Smooth muscle cell (in vitro differentiated cells): ENCODE results near the gene SERPINA12. TPM values are rescaled to one million over a fixed set of nuclear protein-coding genes. Genes with fewer than 3 reads are reported as not detected.

Experiments
- DNase-seq: peaks from one replicate; lab custom pipeline; 2025; ENCODE audit not compliant: unreplicated experiment; lab: John Stamatoyannopoulos, UW
- H2AFZ ChIP-seq: fragments of 200-600 bp; sonication (generic); 2 replicates; pipeline ENCODE4 v1.6.0; 2016; ENCODE audit warnings: antibody characterized with exemption, low read depth, mild to moderate bottlenecking
- H3F3A ChIP-seq: fragments of 200-600 bp; sonication (generic); 2 replicates; pipeline ENCODE4 v1.6.0; 2017; ENCODE audit warnings: antibody characterized with exemption, low read depth
- H3K27ac ChIP-seq: fragments of 200-600 bp; sonication (generic); 2 replicates; pipeline ENCODE4 v1.5.1; 2016; ENCODE audit warnings: low read depth, mild to moderate bottlenecking
- H3K27me3 ChIP-seq: fragments of 200-600 bp; sonication (generic); 2 replicates; pipeline ENCODE4 v1.6.1; 2016; ENCODE audit warnings: low read depth, mild to moderate bottlenecking
- H3K36me3 ChIP-seq: fragments of 200-600 bp; sonication (generic); 2 replicates; pipeline ENCODE4 v1.5.1; 2016; ENCODE audit warnings: low read depth
- H3K4me1 ChIP-seq: fragments of 200-600 bp; sonication (generic); 2 replicates; pipeline ENCODE4 v1.5.1; 2016; ENCODE audit warnings: low read depth
- H3K4me2 ChIP-seq: fragments of 200-600 bp; sonication (generic); 2 replicates; pipeline ENCODE4 v1.6.0; 2016; ENCODE audit warnings: mild to moderate bottlenecking
- H3K4me3 ChIP-seq: fragments of 200-600 bp; sonication (generic); 2 replicates; pipeline ENCODE4 v1.5.1; 2016; ENCODE audit warnings: mild to moderate bottlenecking
- H3K79me2 ChIP-seq: fragments of 200-600 bp; sonication (generic); 2 replicates; pipeline ENCODE4 v1.6.0; 2016; ENCODE audit warnings: low read depth, mild to moderate bottlenecking
- H3K9ac ChIP-seq: fragments of 200-600 bp; sonication (generic); 2 replicates; pipeline ENCODE4 v1.6.0; 2016; ENCODE audit warnings: low read depth
- H3K9me3 ChIP-seq: fragments of 200-600 bp; sonication (generic); replicated peaks from 2 replicates; pipeline ENCODE4 v1.5.1; 2016; ENCODE audit warnings: low read depth
- H4K20me1 ChIP-seq: fragments of 200-600 bp; sonication (generic); 2 replicates; pipeline ENCODE4 v1.6.0; 2016; ENCODE audit warnings: low read depth
- WGBS: methylation state at CpG from one replicate; pipeline ENCODE4 v1.1.7; 2016; ENCODE audit warnings: low lambda C conversion rate; 5-methylcytosine and 5-hydroxymethylcytosine counted together
- polyA plus RNA-seq: library from polyadenylated mRNA; unstranded; fragments of >200 nt; fragmentation: Nextera tagmentation; extraction: Ambion mirVana; gene quantifications from 2 replicates; pipeline ENCODE4 v1.2.1, GENCODE V29; 2016
- total RNA-seq: library from RNA; depleted of rRNA; stranded (reverse); fragments of >200 nt; gene quantifications from 2 replicates; pipeline ENCODE4 v1.2.3, GENCODE V29; 2014
- TF ChIP-seq, protein P1 (sequence below): fragments of 200-600 bp; sonication (generic); IDR thresholded peaks from 2 replicates; pipeline ENCODE4 v1.5.1; 2017; ENCODE audit warnings: borderline replicate concordance, mild to moderate bottlenecking, antibody characterized with exemption; ENCODE audit not compliant: insufficient read depth, poor library complexity, severe bottlenecking

SERPINA12 gene
- total and polyA plus RNA-seq, 2 experiments from 2014 or later, result not detected

DNA sequence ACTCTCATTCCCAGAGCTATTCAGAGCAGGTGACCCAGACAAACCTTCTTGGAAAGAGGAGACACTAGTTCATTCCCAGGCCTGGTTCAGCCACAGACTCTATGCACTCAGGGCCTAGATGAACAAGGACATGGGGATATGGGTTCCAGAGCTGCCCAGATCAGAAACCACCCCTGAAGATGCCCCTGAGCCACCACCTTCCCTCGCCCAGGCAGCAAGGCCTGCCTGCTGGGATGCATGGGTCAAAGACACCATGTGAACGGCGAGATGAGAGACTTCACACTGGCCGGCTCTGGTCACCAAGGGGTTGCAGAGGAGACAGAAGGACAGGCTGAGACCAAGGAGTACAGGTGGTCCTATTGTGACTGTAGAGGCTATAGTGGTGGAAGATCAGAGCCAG is 4.1 kb downstream of the SERPINA12 start:
- 97% methylated on average over 4 of the region's 4 CpGs for WGBS
- Histone ChIP-seq H3K36me3 (no peaks in the 10 kb centered on the region), H3K27me3 (no peaks in the 10 kb centered on the region), H3F3A (no peaks in the 10 kb centered on the region), H2AFZ (no peak overlapping the region), H3K27ac (no peak overlapping the region), H4K20me1 (no peaks in the 10 kb centered on the region), H3K4me1 (no peaks in the 10 kb centered on the region), H3K4me2 (no peak overlapping the region), H3K79me2 (no peaks in the 10 kb centered on the region), H3K9ac (no peak overlapping the region), H3K9me3 (no peaks in the 10 kb centered on the region), H3K4me3 (no peak overlapping the region)
- no peak for DNase-seq
- TF ChIP-seq, protein P1, sequence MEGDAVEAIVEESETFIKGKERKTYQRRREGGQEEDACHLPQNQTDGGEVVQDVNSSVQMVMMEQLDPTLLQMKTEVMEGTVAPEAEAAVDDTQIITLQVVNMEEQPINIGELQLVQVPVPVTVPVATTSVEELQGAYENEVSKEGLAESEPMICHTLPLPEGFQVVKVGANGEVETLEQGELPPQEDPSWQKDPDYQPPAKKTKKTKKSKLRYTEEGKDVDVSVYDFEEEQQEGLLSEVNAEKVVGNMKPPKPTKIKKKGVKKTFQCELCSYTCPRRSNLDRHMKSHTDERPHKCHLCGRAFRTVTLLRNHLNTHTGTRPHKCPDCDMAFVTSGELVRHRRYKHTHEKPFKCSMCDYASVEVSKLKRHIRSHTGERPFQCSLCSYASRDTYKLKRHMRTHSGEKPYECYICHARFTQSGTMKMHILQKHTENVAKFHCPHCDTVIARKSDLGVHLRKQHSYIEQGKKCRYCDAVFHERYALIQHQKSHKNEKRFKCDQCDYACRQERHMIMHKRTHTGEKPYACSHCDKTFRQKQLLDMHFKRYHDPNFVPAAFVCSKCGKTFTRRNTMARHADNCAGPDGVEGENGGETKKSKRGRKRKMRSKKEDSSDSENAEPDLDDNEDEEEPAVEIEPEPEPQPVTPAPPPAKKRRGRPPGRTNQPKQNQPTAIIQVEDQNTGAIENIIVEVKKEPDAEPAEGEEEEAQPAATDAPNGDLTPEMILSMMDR, result no peak

DNA sequence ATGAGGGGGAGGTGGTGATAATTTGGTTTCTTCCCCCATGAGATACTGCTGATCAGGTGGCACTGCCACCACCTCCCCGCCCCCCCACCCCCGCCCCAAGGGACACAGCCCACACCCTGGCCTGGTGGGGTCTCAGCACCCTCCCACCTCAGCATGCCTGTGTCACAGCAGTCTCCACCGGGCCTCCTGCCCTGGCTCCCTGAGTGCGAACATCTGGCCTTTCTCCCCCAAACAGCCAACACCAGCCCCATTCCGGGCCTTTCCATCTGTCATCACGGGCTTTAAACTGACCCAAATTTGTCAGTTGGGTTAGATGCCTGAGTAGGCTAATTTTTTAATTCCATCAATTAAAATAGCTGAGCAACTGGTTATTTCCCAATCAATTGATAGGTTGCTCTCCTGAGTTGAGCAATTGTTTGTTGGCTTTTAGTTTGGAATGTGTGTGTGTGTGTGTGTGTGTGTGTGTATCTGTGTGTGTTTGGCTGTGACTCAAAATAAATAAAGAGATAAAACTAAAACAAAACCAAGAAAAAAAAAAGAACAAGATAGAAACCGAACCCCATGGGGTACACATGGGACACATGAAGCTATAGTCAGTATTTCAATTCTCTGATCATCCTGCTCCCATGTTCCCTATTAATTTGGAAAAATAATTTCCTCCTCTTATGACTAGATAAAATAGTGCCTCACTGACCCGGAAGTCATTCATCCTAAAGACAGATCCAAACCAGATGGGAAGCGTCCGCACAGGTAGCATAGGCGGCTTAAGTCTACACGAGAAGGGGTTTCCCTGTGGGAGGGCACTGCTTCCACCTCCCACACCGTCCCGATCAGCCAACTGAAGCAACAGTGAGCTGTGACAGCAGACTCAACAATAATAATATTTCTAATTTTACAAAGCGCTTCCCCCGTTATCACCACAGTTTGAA is 7.4 kb downstream of the SERPINA12 start:
- no peaks in the 10 kb centered on the region for H3K36me3 ChIP-seq
- no peak overlapping the region for H3K27ac ChIP-seq
- H3K4me1 ChIP-seq, result no peaks in the 10 kb centered on the region
- no peak for DNase-seq
- no peak overlapping the region for H2AFZ ChIP-seq
- H3K79me2 ChIP-seq, result no peaks in the 10 kb centered on the region
- no peaks in the 10 kb centered on the region for H4K20me1 ChIP-seq
- peaks cover 10% of the 10 kb centered on the region for H3K27me3 ChIP-seq
- H3K9ac ChIP-seq, result no peak overlapping the region
- TF ChIP-seq, protein P1, result no peak
- H3K4me3 ChIP-seq, result no peak overlapping the region
- H3K9me3 ChIP-seq, result no peaks in the 10 kb centered on the region
- WGBS, result 94% methylated on average over 16 of the region's 16 CpGs
- H3K4me2 ChIP-seq, result no peak overlapping the region
- no peaks in the 10 kb centered on the region for H3F3A ChIP-seq

DNA sequence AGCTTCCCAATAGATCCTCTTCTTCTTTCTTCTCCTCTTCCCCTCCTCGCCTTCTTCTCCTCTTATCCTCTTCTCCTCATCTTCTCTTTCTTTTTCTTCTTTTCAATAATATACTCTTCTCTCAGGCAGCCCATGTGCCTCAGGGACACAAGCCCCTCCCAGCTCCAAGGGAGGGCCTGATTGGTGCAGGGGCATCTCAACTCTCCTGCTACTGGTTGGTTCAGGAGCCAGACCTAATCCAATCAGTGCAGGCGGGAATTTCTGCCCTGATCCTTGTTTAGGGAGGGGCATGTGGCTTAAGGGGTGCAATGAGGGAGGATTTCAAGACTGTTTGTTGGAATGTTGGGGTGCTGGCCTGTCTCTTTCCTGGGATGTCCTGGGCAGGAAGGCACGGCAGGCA is 9.0 kb downstream of the SERPINA12 start:
- WGBS, result 82% methylated on average over 3 of the region's 3 CpGs
- H3K27me3 ChIP-seq, result peaks cover 14% of the 10 kb centered on the region
- H3K4me1 ChIP-seq, result no peaks in the 10 kb centered on the region
- no peak for DNase-seq
- no peaks in the 10 kb centered on the region for H4K20me1 ChIP-seq
- TF ChIP-seq, protein P1, result no peak
- no peaks in the 10 kb centered on the region for H3F3A ChIP-seq
- H2AFZ ChIP-seq, result no peak overlapping the region
- H3K79me2 ChIP-seq, result no peaks in the 10 kb centered on the region
- no peak overlapping the region for H3K4me3 ChIP-seq
- H3K4me2 ChIP-seq, result no peak overlapping the region
- no peak overlapping the region for H3K9ac ChIP-seq
- H3K27ac ChIP-seq, result no peak overlapping the region
- H3K36me3 ChIP-seq, result no peaks in the 10 kb centered on the region
- no peaks in the 10 kb centered on the region for H3K9me3 ChIP-seq
